Activated CD8-positive, alpha-beta T cell treated with anti-CD3 and anti-CD28 coated beads for 36 hours (primary cell): ENCODE results near the gene NUDT15. TPM values are rescaled to one million over a fixed set of nuclear protein-coding genes. Genes with fewer than 3 reads are reported as not detected.
A peak's percentile ranks its signal among the peaks of the same experiment; 100 is the strongest.

Experiments used
- ATAC-seq: fragments of 200-7000 bp; cut with Tn5 transposase; one replicate; pipeline ENCODE4 v1.10.0; 2021; ENCODE audit warnings: mild to moderate bottlenecking, moderate library complexity
- CTCF ChIA-PET: fragments of 350-600 bp; sonication (Branson Sonifier 250); formaldehyde crosslinking; loops from one replicate; lab custom pipeline; 2021; ENCODE audit warnings: antibody characterized with exemption; lab: Charles Lee
- POLR2A ChIA-PET: fragments of 350-600 bp; sonication (Branson Sonifier 250); formaldehyde crosslinking; loops from one replicate; lab custom pipeline; 2021; ENCODE audit warnings: antibody characterized with exemption; lab: Charles Lee
- DNase-seq: peaks from one replicate; pipeline ENCODE4 v3.0.0-alpha.2; 2020
- H3K27ac Mint-ChIP-seq: one replicate; pipeline ENCODE4 v1.8.0; 2021; ENCODE audit warnings: mild to moderate bottlenecking, mixed read lengths
- H3K27me3 Mint-ChIP-seq: one replicate; pipeline ENCODE4 v1.8.0; 2021; ENCODE audit warnings: mixed read lengths
- H3K36me3 Mint-ChIP-seq: one replicate; pipeline ENCODE4 v1.8.0; 2021; ENCODE audit warnings: low read depth, mixed read lengths
- H3K4me1 Mint-ChIP-seq: one replicate; pipeline ENCODE4 v1.8.0; 2021; ENCODE audit warnings: low read depth, mixed read lengths
- H3K4me3 Mint-ChIP-seq: one replicate; pipeline ENCODE4 v1.8.0; 2021; ENCODE audit warnings: mild to moderate bottlenecking, moderate library complexity, mixed read lengths
- H3K9me3 Mint-ChIP-seq: one replicate; pipeline ENCODE4 v1.8.0; 2021; ENCODE audit warnings: mixed read lengths
- CTCF ChIP-seq: fragments of 200-600 bp; IDR thresholded peaks from one replicate; pipeline ENCODE4 v1.8.0; 2022; ENCODE audit warnings: antibody characterized with exemption, mild to moderate bottlenecking
- intact Hi-C: fragments of 100-400 bp; cut with micrococcal nuclease; formaldehyde crosslinking; loops from one replicate; pipeline ENCODE4 v1.10.0; 2022
- total RNA-seq, 2 experiments: library from RNA; stranded (reverse); gene quantifications; one replicate each; pipeline ENCODE4 v1.2.3, GENCODE V29; 2021

NUDT15 gene
- total RNA-seq, 2 experiments from 2014 or later: 22.8 to 23.5 TPM

GRCh38 chr13:48074006-48074405, 36.5 kb downstream of the NUDT15 start:
- H3K4me3 Mint-ChIP-seq: no peak overlapping the region
- no peak overlapping the region for H3K27ac Mint-ChIP-seq
- no peak for TF ChIP-seq CTCF
- intact Hi-C loops: no loop called here
- ChIA-PET CTCF (no interaction called here), POLR2A (no interaction called here)
- H3K9me3 Mint-ChIP-seq: peaks cover 13% of the 10 kb centered on the region
- no peak for ATAC-seq
- H3K27me3 Mint-ChIP-seq: no peaks in the 10 kb centered on the region
- peaks cover 9% of the 10 kb centered on the region for H3K4me1 Mint-ChIP-seq
- DNase-seq: no peak
- H3K36me3 Mint-ChIP-seq: peaks cover 83% of the 10 kb centered on the region

GRCh38 chr13:48078251-48078656, 40.7 kb downstream of the NUDT15 start:
- ChIA-PET CTCF (interaction anchor here (0.7 to 2.9 kb wide), 13 partner anchors 9 to 234 kb away, joined by 3 to 21 read pairs (median 4); partner anchors contain the start of genes MED4 and NUDT15), POLR2A (interaction anchor here (0.7 to 1.5 kb wide), 3 partner anchors 16 to 40 kb away, joined by 3 to 4 read pairs (median 4); partner anchors contain the start of gene MED4)
- Mint-ChIP-seq H3K36me3 (peaks cover 62% of the 10 kb centered on the region), H3K9me3 (no peaks in the 10 kb centered on the region), H3K4me1 (peaks cover 9% of the 10 kb centered on the region), H3K27ac (peak overlapping the region; percentile 68), H3K27me3 (no peaks in the 10 kb centered on the region), H3K4me3 (no peak overlapping the region)
- peak; percentile 7 for TF ChIP-seq CTCF
- ATAC-seq (peak; percentile 97), DNase-seq (peak; percentile 57)
- intact Hi-C loops: no loop called here

- ChIA-PET CTCF (interaction anchor here (0.8 kb wide), 1 partner anchor 13 kb away, joined by 3 read pairs; the partner anchor contains the start of gene MED4), POLR2A (interaction anchor here (0.9 kb wide), 1 partner anchor 12 kb away, joined by 3 read pairs; no protein-coding TSS in a partner anchor)
- H3K27ac Mint-ChIP-seq: no peak overlapping the region
- intact Hi-C loops: no loop called here
- peaks cover 9% of the 10 kb centered on the region for H3K4me1 Mint-ChIP-seq
- H3K4me3 Mint-ChIP-seq: no peak overlapping the region
- H3K36me3 Mint-ChIP-seq: peaks cover 54% of the 10 kb centered on the region
- no peak for TF ChIP-seq CTCF
- no peaks in the 10 kb centered on the region for H3K9me3 Mint-ChIP-seq
- no peaks in the 10 kb centered on the region for H3K27me3 Mint-ChIP-seq
- no peak for DNase-seq
- ATAC-seq: no peak
These were observed 44.2 kb downstream of the NUDT15 start for GRCh38 chr13:48081739-48082138.

GRCh38 chr13:48086272-48086671, 48.7 kb downstream of the NUDT15 start:
- intact Hi-C loops: no loop called here
- DNase-seq (no peak), ATAC-seq (no peak)
- Mint-ChIP-seq H3K4me3 (no peak overlapping the region), H3K27me3 (no peaks in the 10 kb centered on the region), H3K4me1 (peaks cover 20% of the 10 kb centered on the region), H3K9me3 (no peaks in the 10 kb centered on the region), H3K27ac (no peak overlapping the region), H3K36me3 (peaks cover 32% of the 10 kb centered on the region)
- ChIA-PET POLR2A (no interaction called here), CTCF (interaction anchor here (0.6 to 1.3 kb wide), 2 partner anchors 9 to 418 kb away, joined by 3 to 4 read pairs; partner anchors contain the start of gene MED4)
- TF ChIP-seq CTCF: no peak

- Mint-ChIP-seq H3K9me3 (peaks cover 3% of the 10 kb centered on the region), H3K4me3 (peak overlapping the region; percentile 95), H3K4me1 (peaks cover 47% of the 10 kb centered on the region), H3K27ac (peak overlapping the region; percentile 92), H3K27me3 (no peaks in the 10 kb centered on the region), H3K36me3 (peaks cover 9% of the 10 kb centered on the region)
- POLR2A ChIA-PET: interaction anchor here (0.7 to 2.4 kb wide), 5 partner anchors 11 to 56 kb away, joined by 3 to 14 read pairs (median 3); partner anchors contain the start of gene NUDT15
- DNase-seq: no peak
- ATAC-seq: no peak
- no peak for TF ChIP-seq CTCF
- CTCF ChIA-PET: interaction anchor here (0.8 to 2.9 kb wide), 9 partner anchors 10 to 140 kb away, joined by 3 to 28 read pairs (median 5); partner anchors contain the start of genes ITM2B and NUDT15
- intact Hi-C loops: no loop called here
These were observed 56.1 kb downstream of the NUDT15 start for GRCh38 chr13:48093588-48093987.
